ENCODE measurements around the gene ZNF768.

Gene ZNF768

DNA sequence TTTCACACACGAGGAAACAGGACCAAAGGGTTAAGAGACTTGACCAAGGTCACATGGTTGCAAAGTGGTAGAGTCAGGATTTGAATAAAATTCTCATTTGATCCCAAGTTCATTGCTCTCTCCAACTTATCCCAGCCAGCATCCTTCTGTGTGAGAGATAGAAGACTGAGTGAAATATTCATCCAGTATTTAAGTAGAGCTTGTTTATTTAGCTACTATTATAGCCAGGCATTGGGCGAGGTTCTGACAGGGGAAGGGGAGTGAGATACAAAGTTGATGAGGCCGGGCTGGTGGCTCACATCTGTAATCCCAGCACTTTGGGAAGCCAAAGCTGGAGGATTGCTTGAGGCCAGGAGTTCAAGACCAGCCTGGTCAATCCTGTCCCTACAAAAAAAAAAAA lies 49.4 kb downstream of the ZNF768 start:
- H3K36me3 ChIP-seq (replicated peaks), result no peaks in the 10 kb centered on the region
- H3K4me3 ChIP-seq (ENCODE audit: low read depth, low read length), result no peak overlapping the region
- no peak overlapping the region for H3K27ac ChIP-seq
- peaks cover 20% of the 10 kb centered on the region for H3K27me3 ChIP-seq (replicated peaks)
- no peak for DNase-seq
- in situ Hi-C loops (cut with HindIII; ENCODE audit: low pct_ligation_motif_present, low sequenced_read_pairs), result no loop called here
- TF ChIP-seq CTCF (IDR thresholded peaks at IDR 0.05; ENCODE audit: low read depth, low read length, missing control alignments), result no peak

- peaks cover 20% of the 10 kb centered on the region for H3K27me3 ChIP-seq (replicated peaks)
- in situ Hi-C loops (cut with HindIII; ENCODE audit: low pct_ligation_motif_present, low sequenced_read_pairs), result no loop called here
- no peak overlapping the region for H3K27ac ChIP-seq
- H3K4me3 ChIP-seq (ENCODE audit: low read depth, low read length), result no peak overlapping the region
- no peak for DNase-seq
- TF ChIP-seq CTCF (IDR thresholded peaks at IDR 0.05; ENCODE audit: low read depth, low read length, missing control alignments), result no peak
- no peaks in the 10 kb centered on the region for H3K36me3 ChIP-seq (replicated peaks)
Measured at GRCh38 chr16:30474684-30475083, 51.7 kb downstream of the ZNF768 start.

DNA sequence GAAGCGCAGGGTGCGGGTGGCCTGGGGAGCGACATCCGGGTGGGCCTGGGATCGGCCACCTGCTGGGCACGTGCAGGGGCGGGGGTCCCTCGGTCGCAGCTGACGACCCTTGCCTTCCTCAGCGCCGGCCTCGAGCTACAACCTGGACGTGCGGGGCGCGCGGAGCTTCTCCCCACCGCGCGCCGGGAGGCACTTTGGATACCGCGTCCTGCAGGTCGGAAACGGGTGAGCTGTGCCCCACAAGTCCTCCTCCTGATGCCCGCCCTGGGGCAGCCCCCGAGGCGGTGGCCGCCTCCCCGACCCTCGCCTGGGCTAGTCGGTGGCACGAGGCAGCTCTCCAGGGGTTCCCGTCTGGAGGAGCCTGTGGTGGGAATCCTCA lies 52.3 kb downstream of the ZNF768 start:
- DNase-seq, result no peak
- H3K36me3 ChIP-seq (replicated peaks), result no peaks in the 10 kb centered on the region
- no peak overlapping the region for H3K4me3 ChIP-seq (ENCODE audit: low read depth, low read length)
- no peak for TF ChIP-seq CTCF (IDR thresholded peaks at IDR 0.05; ENCODE audit: low read depth, low read length, missing control alignments)
- no peak overlapping the region for H3K27ac ChIP-seq
- peaks cover 20% of the 10 kb centered on the region for H3K27me3 ChIP-seq (replicated peaks)
- in situ Hi-C loops (cut with HindIII; ENCODE audit: low pct_ligation_motif_present, low sequenced_read_pairs), result no loop called here
